GM11168 (cell line): ENCODE data around the gene SPACDR.
"Not testable (repeated sequence)": the region's sequence is repeated elsewhere in the genome, so short reads cannot be mapped to it uniquely, and the experiment has no call there.

Source experiments
- in situ Hi-C: fragments of 300-500 bp; cut with MboI; formaldehyde crosslinking; loops from one replicate; pipeline ENCODE4 v1.12.0; 2022; ENCODE audit warnings: low sequenced_read_pairs; ENCODE audit not compliant: unreplicated experiment

SPACDR gene

GRCh38 chr7:100464210-100464660 lies at the start of gene SPACDR:
Gene SPACDR, minus strand, starts transcription at chr7:100464260. Its CDS starts 235 bp downstream, at chr7:100464025.
- in situ Hi-C loops = no loop called here

GRCh38 chr7:100513212-100513810 lies 49.3 kb upstream of the SPACDR start:
- in situ Hi-C loops = no loop called here

GRCh38 chr7:100510437-100511239 lies 46.6 kb upstream of the SPACDR start:
- in situ Hi-C loops = no loop called here

GRCh38 chr7:100509231-100509630 lies 45.2 kb upstream of the SPACDR start:
- in situ Hi-C loops = no loop called here

- in situ Hi-C loops = no loop called here
Measured at GRCh38 chr7:100506356-100506923, 42.4 kb upstream of the SPACDR start.

- in situ Hi-C loops = no loop called here
Measured at GRCh38 chr7:100504887-100505611, 41.0 kb upstream of the SPACDR start.

GRCh38 chr7:100504031-100504430 lies 40.0 kb upstream of the SPACDR start:
- in situ Hi-C loops = not testable (repeated sequence)

GRCh38 chr7:100500743-100501142 lies 36.7 kb upstream of the SPACDR start:
- in situ Hi-C loops = not testable (repeated sequence)

- in situ Hi-C loops = no loop called here
Measured at GRCh38 chr7:100496509-100496908, 32.4 kb upstream of the SPACDR start.

GRCh38 chr7:100493476-100494264 lies 29.6 kb upstream of the SPACDR start:
- in situ Hi-C loops = no loop called here

- in situ Hi-C loops = no loop called here
Measured at GRCh38 chr7:100492738-100493475, 28.8 kb upstream of the SPACDR start.

GRCh38 chr7:100491192-100491578 lies 27.1 kb upstream of the SPACDR start:
- in situ Hi-C loops = no loop called here

GRCh38 chr7:100490483-100491191 lies 26.6 kb upstream of the SPACDR start:
- in situ Hi-C loops = no loop called here

GRCh38 chr7:100489824-100490223 lies 25.8 kb upstream of the SPACDR start:
- in situ Hi-C loops = loop anchor here (10.0 kb wide), 1 partner anchor 225 kb away; no protein-coding TSS in a partner anchor

- in situ Hi-C loops = loop anchor here (10.0 kb wide), 1 partner anchor 226 kb away; no protein-coding TSS in a partner anchor
Measured at GRCh38 chr7:100489121-100489520, 25.1 kb upstream of the SPACDR start.

GRCh38 chr7:100488333-100489095 lies 24.5 kb upstream of the SPACDR start:
- in situ Hi-C loops = loop anchor here (10.0 kb wide), 1 partner anchor 226 kb away; no protein-coding TSS in a partner anchor

- in situ Hi-C loops = loop anchor here (10.0 kb wide), 1 partner anchor 228 kb away; no protein-coding TSS in a partner anchor
Measured at GRCh38 chr7:100486753-100487446, 22.8 kb upstream of the SPACDR start.
